ENCODE results near the gene ADH1A.
"Not testable (repeated sequence)": the region's sequence is repeated elsewhere in the genome, so short reads cannot be mapped to it uniquely, and the experiment has no call there.

Gene ADH1A

DNA sequence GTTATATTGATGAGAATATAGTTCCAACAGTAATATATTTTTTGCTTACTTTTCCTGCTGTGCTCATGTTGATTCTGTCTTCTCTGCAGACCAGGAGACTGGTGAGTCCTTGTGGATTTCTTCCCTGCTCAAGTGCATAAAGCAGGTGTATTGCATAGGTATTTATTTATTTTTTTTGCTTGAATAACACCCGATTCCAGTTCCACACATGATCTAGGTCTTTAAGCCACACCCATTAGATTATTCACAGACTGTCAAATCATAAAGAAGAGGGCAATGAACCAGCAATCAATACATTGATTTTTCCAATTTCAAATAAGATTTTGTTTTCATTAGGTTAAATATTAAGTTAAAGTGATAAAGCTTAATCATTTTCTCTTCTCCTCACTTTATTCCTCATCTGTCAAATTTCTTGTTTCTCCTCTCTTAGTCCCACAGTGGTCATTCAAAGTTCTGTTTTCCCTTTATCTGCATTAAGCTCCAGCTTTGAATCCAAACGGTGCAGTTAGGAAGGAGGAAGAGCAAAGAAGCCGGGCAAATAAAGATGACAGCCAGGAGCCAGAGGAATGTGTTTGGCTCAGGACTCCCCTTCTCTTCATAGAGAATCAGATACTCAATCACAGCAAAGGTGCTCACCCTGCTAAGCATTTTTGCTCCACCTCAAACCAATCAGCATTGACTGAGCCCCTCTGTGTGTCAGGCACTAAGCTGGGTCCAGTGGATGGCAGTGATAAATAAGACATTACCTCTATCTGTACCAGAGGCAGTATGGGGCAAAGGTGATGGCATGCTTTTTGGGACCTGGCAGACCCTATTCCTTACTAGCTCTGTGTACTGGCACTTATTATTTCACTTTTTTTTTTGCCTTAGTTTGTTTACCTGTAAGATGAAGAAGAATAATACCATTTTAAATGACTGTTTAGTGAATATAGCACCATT, at the start of gene ADH1A:
TSS of gene ADH1A (minus strand) at position 138 of the 939 bp plus-strand sequence. CDS start at position 67, 71 bp downstream.
- DNase-seq (ENCODE audit: low spot score) = no peak
- FAIRE-seq = no peak

DNA sequence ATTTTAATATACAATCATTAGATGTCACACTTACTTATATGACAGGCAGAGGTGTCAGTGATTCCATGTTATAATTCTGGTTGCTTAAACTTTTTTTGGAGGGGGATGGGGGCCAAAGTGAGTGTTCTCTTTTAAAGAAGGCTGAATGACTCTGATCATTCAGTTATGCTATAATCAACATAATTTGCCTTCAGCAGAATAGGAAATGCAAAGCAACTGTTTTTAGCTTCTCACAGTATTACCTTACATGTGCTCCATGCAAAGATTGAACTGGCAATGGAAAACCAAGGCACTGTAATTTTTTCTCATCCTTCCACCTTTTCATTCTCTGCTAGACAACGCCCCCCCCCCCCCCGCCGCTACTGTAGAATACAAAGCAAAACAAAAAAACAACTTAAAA, 48.4 kb upstream of the ADH1A start:
- DNase-seq (ENCODE audit: low spot score) = no peak
- no peak for FAIRE-seq

DNA sequence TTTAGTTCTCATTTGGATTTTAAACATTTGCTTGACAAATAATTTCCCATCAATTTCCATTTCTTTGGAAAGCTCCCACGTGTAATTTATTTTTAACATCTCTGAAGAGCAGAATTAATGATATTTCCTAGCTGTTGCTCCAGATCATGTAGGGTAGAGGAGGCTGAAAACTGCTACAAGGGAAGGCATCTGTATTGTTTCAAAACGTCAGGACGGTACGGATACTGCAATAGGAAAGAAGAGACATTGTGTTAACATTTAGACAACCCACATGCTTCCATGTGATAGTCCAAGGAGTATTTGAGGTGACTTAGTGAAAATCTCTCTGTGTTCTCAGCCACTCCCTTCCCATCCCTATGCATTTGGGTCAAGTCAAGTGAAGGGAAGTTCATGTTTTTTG, 45.8 kb upstream of the ADH1A start:
- no peak for FAIRE-seq
- DNase-seq (ENCODE audit: low spot score) = no peak

- DNase-seq (ENCODE audit: low spot score) = no peak
- no peak for FAIRE-seq
Measured at GRCh38 chr4:99334880-99335279, 44.1 kb upstream of the ADH1A start.

- DNase-seq (ENCODE audit: low spot score) (no peak), FAIRE-seq (no peak)
Measured at GRCh38 chr4:99330648-99331047, 39.9 kb upstream of the ADH1A start.

DNA sequence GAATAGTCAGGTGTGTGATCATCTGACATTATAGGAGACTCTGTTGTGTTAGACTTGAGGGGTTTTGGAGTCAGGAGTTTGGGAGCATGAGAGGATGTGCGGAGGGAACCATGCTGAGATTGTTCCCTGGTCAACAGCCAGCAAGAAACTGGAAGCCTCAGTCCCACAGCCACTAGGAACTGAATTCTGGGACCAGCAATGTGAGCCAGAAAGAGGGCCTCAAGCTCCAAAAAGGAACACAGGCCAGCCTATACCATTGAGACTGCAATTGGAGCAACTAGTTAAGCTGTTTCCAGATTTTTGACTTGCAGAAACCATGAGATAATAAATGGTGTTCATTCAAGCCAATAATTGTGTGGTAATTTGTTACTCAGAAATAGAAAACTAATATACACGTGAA, 39.1 kb upstream of the ADH1A start:
- no peak for FAIRE-seq
- DNase-seq (ENCODE audit: low spot score) = no peak

DNA sequence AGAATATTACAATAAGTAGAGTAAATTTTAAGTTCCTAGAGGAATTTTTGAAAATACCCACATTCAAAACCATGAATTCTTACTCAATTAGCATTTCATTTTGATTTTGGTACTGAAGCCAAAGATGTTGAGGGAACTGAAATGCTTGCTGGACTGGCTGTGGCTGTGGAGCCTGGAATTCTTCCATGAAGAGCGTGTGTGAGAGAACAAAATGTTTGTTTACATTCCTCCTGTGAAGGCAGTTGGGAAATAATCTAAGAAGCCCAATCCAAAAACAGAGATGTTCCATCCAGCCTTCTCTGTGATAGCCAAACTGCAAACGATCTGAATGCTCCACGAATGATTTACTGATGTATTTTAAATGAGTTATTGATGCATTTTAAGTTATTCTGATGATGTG, 34.2 kb upstream of the ADH1A start:
- DNase-seq (ENCODE audit: low spot score) (no peak), FAIRE-seq (no peak)

DNA sequence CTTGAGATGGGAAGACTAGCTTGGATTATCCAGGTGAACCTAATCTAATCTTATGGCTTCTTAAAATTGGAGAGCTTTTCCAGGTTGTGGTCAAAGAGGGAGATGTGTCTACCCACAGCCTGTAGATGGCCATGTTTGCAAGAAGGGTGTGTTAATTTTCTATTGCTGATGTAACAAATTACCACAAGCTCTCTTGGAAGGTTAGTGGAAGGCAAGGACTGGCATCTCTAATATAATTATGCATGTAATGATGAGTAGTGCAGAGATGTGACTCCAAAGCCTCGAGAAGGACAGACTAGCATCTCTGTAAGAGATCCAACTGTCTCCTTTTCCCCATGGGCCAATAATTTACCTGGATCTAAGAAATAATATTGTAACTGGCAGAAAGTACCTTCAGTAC, 33.6 kb upstream of the ADH1A start:
- DNase-seq (ENCODE audit: low spot score) = no peak
- FAIRE-seq = no peak

DNA sequence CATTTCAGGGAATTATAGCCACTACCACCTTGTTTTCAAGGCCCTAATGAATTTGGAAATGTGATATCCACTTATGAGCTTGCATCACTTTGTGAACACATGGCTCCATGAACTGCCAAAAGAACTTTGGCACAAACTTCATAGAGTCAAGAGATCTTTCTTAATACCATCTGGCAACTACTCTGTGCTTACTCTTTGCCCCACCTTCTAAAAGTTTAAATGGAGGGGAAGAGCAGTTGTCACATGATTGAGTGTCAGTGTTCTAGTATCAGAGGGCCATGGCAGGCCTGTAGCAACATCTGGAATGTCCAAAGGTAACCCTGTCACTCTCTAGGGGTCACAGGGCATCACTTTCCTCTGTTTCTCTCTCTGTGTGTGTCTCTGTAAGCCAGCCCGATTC, 33.0 kb upstream of the ADH1A start:
- no peak for FAIRE-seq
- DNase-seq (ENCODE audit: low spot score) = no peak

GRCh38 chr4:99321241-99322191, 30.7 kb upstream of the ADH1A start, which contains the start of gene ADH1B:
Gene ADH1B (minus strand): TSS chr4:99321401. CDS start chr4:99321331, 70 bp downstream.
- no peak for FAIRE-seq
- no peak for DNase-seq (ENCODE audit: low spot score)

GRCh38 chr4:99317811-99318210, 27.0 kb upstream of the ADH1A start:
- FAIRE-seq; DNase-seq (ENCODE audit: low spot score): not testable (repeated sequence)

- no peak for DNase-seq (ENCODE audit: low spot score)
- FAIRE-seq = no peak
Measured at GRCh38 chr4:99317354-99317753, 26.6 kb upstream of the ADH1A start.

GRCh38 chr4:99315839-99316238, 25.1 kb upstream of the ADH1A start:
- DNase-seq (ENCODE audit: low spot score) = no peak
- no peak for FAIRE-seq

DNA sequence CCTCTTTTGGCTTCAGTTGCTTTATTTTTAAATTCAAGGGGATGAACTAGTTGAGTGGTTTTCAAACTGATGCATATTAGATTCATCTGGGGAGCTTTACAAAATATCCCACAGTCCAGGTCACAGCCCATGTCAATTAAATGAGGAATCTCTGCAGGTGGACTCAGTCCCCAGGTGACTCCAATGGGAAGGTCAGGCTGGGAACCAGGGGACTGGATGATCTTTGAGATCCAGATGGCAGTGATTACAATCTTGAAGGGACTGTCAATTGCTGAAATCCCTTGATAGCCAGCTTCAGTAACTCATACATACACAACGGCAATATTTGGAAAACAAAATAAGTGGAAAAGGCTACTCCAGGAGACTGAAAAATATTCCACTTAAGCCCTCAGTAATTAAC, 23.4 kb upstream of the ADH1A start:
- no peak for DNase-seq (ENCODE audit: low spot score)
- no peak for FAIRE-seq

DNA sequence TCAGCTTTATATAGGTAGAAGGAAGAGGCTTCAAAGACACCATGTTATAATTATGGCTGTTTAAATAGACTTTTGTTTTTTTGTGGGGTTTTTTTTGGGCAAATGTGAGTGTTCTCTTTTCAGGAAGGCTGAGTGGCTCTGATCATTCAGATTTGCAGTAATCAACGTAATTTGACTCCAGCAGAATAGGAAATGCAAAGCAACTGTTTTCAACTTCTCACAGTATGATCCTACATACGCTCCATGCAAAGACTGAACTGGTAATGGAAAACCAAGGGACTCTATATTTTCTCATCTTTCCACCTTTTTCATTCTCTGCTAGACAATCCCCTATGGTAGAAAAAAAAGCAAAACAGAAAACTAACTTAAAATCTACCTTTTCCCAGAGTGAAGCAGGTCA, 19.6 kb upstream of the ADH1A start:
- FAIRE-seq (no peak), DNase-seq (ENCODE audit: low spot score) (no peak)

DNA sequence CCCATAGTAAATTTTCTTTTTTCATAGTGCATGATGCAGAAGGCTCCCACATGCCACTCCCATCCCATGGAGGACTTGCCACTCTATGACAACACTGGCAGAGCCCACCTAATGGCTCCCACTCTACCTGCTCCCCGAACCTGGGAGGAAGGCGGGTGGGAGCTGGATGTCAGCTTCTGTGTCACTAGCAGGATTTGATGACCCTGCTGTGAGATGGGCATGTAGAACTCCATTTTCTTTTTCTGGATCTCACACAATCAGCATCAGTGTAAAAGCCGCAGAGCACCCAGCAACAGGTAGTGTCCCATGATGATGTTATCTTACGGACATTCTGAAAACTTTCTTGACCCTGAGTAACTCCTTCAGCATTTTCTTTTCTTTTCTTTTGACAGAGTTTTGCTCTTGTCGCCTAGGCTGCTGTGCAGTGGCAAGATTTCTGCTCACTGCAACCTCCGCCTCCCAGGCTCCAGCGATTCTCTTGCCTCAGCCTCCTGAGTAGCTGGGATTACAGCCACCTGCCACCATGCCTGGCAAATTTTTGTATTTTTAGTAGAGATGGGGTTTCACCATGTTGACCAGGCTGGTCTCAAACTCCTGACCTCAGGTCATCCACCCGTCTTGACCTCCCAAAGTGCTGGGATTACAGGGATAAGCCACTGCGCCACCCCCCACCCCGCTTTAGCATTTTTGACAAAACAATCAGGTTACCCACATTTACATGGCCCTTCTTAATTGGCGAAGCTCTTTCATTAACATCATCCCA, 15.0 kb upstream of the ADH1A start:
- no peak for DNase-seq (ENCODE audit: low spot score)
- no peak for FAIRE-seq

- DNase-seq (ENCODE audit: low spot score) = no peak
- no peak for FAIRE-seq
Measured at GRCh38 chr4:99301376-99302164, 10.8 kb upstream of the ADH1A start.

DNA sequence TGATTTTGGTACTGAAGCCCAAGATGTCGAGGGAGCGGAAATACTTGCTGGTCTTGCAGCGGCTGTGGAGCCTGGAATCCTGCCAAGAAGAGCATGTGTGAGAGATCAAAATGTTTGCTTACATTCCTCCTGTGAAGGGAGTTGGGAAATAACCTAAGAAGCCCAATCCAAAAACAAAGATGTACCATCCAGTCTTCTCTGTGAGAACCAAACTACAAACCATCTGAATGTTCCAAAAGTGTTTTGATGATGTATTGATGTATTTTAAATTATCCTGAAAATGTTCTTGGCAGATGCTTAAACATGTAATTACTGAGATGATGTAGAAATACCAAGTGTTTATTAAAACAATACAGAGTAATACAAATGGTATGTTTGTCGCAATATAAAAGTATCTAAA, 10.1 kb upstream of the ADH1A start:
- no peak for FAIRE-seq

DNA sequence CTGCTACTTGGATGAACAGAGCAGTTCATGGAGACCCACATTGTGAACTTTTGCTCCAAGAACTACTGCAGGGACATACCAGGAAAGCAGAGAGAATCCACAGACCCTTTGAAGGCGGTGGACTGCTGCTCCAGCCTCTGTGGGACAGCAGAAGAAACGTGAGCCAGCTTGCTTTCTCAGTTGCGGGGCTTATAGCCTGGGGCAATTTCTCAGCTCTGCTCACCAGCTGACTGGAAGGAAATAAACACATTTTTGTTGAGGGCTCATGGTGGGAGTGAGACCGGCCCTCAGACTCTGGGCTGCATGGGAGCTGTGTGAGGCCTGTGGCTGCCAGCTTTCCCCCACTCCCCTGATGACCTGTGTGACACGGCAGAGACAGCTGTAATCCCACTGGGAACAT, 2.6 kb upstream of the ADH1A start:
- DNase-seq (ENCODE audit: low spot score) (no peak), FAIRE-seq (no peak)

More for the DNA sequence above, 10.1 kb upstream of the ADH1A start:
- DNase-seq (ENCODE audit: low spot score) = no peak

- DNase-seq (ENCODE audit: low spot score) = no peak
- FAIRE-seq = no peak
Measured at GRCh38 chr4:99285387-99285786, 5.4 kb downstream of the ADH1A start.

All from RCC 7860 (cell line).